PC-3 (cell line): ENCODE results near the gene TBC1D2. TPM values are rescaled to one million over a fixed set of nuclear protein-coding genes. Genes with fewer than 3 reads are reported as not detected.

Source experiments
- ATAC-seq: fragments of 200-7000 bp; cut with Tn5 transposase; 2 replicates; pipeline ENCODE4 v1.9.1; 2020; ENCODE audit warnings: mild to moderate bottlenecking, moderate library complexity
- BruUV-seq: library from RNA; stranded (reverse); fragments of 400-500 nt; replicated peaks from 2 replicates; lab custom pipeline; 2021; lab: Mats Ljungman, UMichigan
- CTCF ChIA-PET: fragments of 300-600 bp; sonication (Branson Sonifier 250); formaldehyde crosslinking; loops from one replicate; lab custom pipeline; 2022; ENCODE audit warnings: antibody characterized with exemption; lab: Charles Lee
- POLR2A ChIA-PET: fragments of 300-600 bp; sonication (Branson Sonifier 250); formaldehyde crosslinking; loops from one replicate; lab custom pipeline; 2022; ENCODE audit warnings: antibody characterized with exemption; ENCODE audit not compliant: unreplicated experiment; lab: Charles Lee
- DNase-seq: peaks from one replicate; pipeline ENCODE4 v3.0.0-alpha.2; 2015
- H2AFZ ChIP-seq: fragments of 300-600 bp; sonication (generic); 2 replicates; pipeline ENCODE4 v1.6.0; 2016; ENCODE audit warnings: antibody characterized with exemption, low read length
- H3F3A ChIP-seq: fragments of 300-600 bp; sonication (generic); one replicate; pipeline ENCODE4 v1.6.0; 2017; ENCODE audit warnings: antibody characterized with exemption, low read length, control low read depth, mild to moderate bottlenecking; ENCODE audit not compliant: unreplicated experiment
- H3K27ac ChIP-seq: fragments of 300-600 bp; sonication (generic); 2 replicates; pipeline ENCODE4 v1.5.1; 2016; ENCODE audit warnings: mild to moderate bottlenecking, low read length
- H3K27me3 ChIP-seq: fragments of 300-600 bp; sonication (generic); 2 replicates; pipeline ENCODE4 v1.6.1; 2016; ENCODE audit warnings: low read length, mixed read lengths
- H3K36me3 ChIP-seq: fragments of 300-600 bp; sonication (generic); 2 replicates; pipeline ENCODE4 v1.6.1; 2016; ENCODE audit warnings: low read depth, mixed run types, low read length, mixed read lengths
- H3K4me1 ChIP-seq: fragments of 300-600 bp; sonication (generic); 2 replicates; pipeline ENCODE4 v1.5.1; 2016; ENCODE audit warnings: low read length; ENCODE audit not compliant: insufficient read depth
- H3K4me2 ChIP-seq: fragments of 300-600 bp; sonication (generic); 2 replicates; pipeline ENCODE4 v1.6.0; 2016; ENCODE audit warnings: low read length
- H3K4me3 ChIP-seq: fragments of 300-600 bp; sonication (generic); 2 replicates; pipeline ENCODE4 v1.5.1; 2016; ENCODE audit warnings: mild to moderate bottlenecking, low read length, mixed read lengths
- H3K79me2 ChIP-seq: fragments of 300-600 bp; sonication (generic); 2 replicates; pipeline ENCODE4 v1.6.1; 2017; ENCODE audit warnings: low read length, mixed read lengths
- H3K9ac ChIP-seq: fragments of 300-600 bp; sonication (generic); 2 replicates; pipeline ENCODE4 v1.6.0; 2016; ENCODE audit warnings: mild to moderate bottlenecking, low read length
- H3K9me2 ChIP-seq: fragments of 300-600 bp; sonication (generic); replicated peaks from 2 replicates; pipeline ENCODE4 v1.6.1; 2016; ENCODE audit warnings: mixed run types, low read length, mixed read lengths
- H3K9me3 ChIP-seq: fragments of 300-600 bp; sonication (generic); 2 replicates; pipeline ENCODE4 v1.6.1; 2016; ENCODE audit warnings: low read length, mixed read lengths
- H4K20me1 ChIP-seq: fragments of 300-600 bp; sonication (generic); 2 replicates; pipeline ENCODE4 v1.6.1; 2016; ENCODE audit warnings: low read length, mixed read lengths
- CTCF ChIP-seq: fragments of 300-600 bp; sonication (generic); conservative IDR thresholded peaks from 2 replicates; pipeline ENCODE4 v1.5.1; 2017; ENCODE audit warnings: antibody characterized with exemption, low read depth, mild to moderate bottlenecking, low read length
- EZH2 ChIP-seq: fragments of 300-600 bp; sonication (generic); IDR thresholded peaks from one replicate; pipeline ENCODE4 v1.6.1; 2017; ENCODE audit warnings: antibody characterized with exemption, mild to moderate bottlenecking, low read length; ENCODE audit not compliant: unreplicated experiment
- EZH2phosphoT487 ChIP-seq: fragments of 300-600 bp; sonication (generic); IDR thresholded peaks from 2 replicates; pipeline ENCODE4 v1.6.1; 2018; ENCODE audit warnings: mild to moderate bottlenecking, antibody characterized with exemption, low read length, borderline replicate concordance
- intact Hi-C: fragments of 100-400 bp; cut with micrococcal nuclease; formaldehyde crosslinking; loops from 2 replicates; pipeline ENCODE4 v1.9.0; 2023
- total RNA-seq: library from RNA; depleted of rRNA; stranded (reverse); fragments of >200 nt; gene quantifications from 2 replicates; pipeline ENCODE4 v1.2.3, GENCODE V29; 2014

Gene TBC1D2
- total RNA-seq, 1 experiment from 2014 or later = 7.4 TPM

GRCh38 chr9:98302938-98303632 lies 47.6 kb upstream of the TBC1D2 start:
- Histone ChIP-seq H3K27me3 (no peaks in the 10 kb centered on the region), H3K9me2 (no peaks in the 10 kb centered on the region), H2AFZ (no peak overlapping the region), H3K9me3 (no peaks in the 10 kb centered on the region), H3K36me3 (no peaks in the 10 kb centered on the region), H3K27ac (no peak overlapping the region), H3K4me1 (no peaks in the 10 kb centered on the region), H3K4me3 (no peak overlapping the region), H3K9ac (no peak overlapping the region), H3F3A (no peaks in the 10 kb centered on the region), H4K20me1 (no peaks in the 10 kb centered on the region), H3K4me2 (no peak overlapping the region), H3K79me2 (no peaks in the 10 kb centered on the region)
- no peak for DNase-seq
- ChIA-PET POLR2A (no interaction called here), CTCF (no interaction called here)
- ATAC-seq = no peak
- TF ChIP-seq EZH2 (no peak), CTCF (no peak), EZH2phosphoT487 (no peak)
- intact Hi-C loops = no loop called here
- no TSS peak for BruUV-seq

DNA sequence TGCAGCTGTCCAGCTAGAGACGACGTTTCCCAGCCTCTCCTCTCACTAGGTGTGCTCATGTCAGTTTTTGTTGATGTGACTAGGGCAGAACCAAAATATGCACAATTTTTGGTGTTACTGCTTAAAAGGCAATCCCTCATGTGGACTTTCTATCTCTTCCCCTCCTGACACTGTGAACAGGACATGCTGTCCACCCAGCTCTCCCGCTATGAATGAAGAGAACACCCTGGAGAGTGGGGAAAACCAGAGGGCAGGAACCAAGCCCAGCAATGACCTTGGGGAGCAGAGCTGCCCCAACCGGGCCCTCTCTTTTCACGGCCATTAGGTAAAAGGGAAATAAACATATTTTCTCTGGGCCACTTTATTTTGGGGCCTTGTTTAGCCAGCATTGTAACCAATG lies 46.7 kb upstream of the TBC1D2 start:
- DNase-seq (no peak), ATAC-seq (no peak)
- POLR2A ChIA-PET = no interaction called here
- Histone ChIP-seq H3K79me2 (no peaks in the 10 kb centered on the region), H3K27ac (no peak overlapping the region), H3K9ac (no peak overlapping the region), H3F3A (no peaks in the 10 kb centered on the region), H3K4me3 (no peak overlapping the region), H3K27me3 (no peaks in the 10 kb centered on the region), H3K36me3 (no peaks in the 10 kb centered on the region), H3K9me2 (no peaks in the 10 kb centered on the region), H4K20me1 (no peaks in the 10 kb centered on the region), H3K4me2 (no peak overlapping the region), H3K4me1 (no peaks in the 10 kb centered on the region), H3K9me3 (no peaks in the 10 kb centered on the region), H2AFZ (no peak overlapping the region)
- CTCF ChIA-PET = no interaction called here
- no TSS peak for BruUV-seq
- TF ChIP-seq EZH2 (no peak), CTCF (no peak), EZH2phosphoT487 (no peak)
- intact Hi-C loops = no loop called here

GRCh38 chr9:98300611-98301010 lies 45.2 kb upstream of the TBC1D2 start:
- no peak overlapping the region for H3K27ac ChIP-seq
- no peak for DNase-seq
- H4K20me1 ChIP-seq = no peaks in the 10 kb centered on the region
- ChIA-PET CTCF (no interaction called here), POLR2A (no interaction called here)
- no peaks in the 10 kb centered on the region for H3K27me3 ChIP-seq
- no TSS peak for BruUV-seq
- H3K4me2 ChIP-seq = no peak overlapping the region
- H3K9ac ChIP-seq = no peak overlapping the region
- no peaks in the 10 kb centered on the region for H3K79me2 ChIP-seq
- no peak overlapping the region for H2AFZ ChIP-seq
- TF ChIP-seq EZH2 (no peak), EZH2phosphoT487 (no peak), CTCF (no peak)
- ATAC-seq = no peak
- H3K4me1 ChIP-seq = no peaks in the 10 kb centered on the region
- no peaks in the 10 kb centered on the region for H3F3A ChIP-seq
- H3K36me3 ChIP-seq = no peaks in the 10 kb centered on the region
- no peak overlapping the region for H3K4me3 ChIP-seq
- no peaks in the 10 kb centered on the region for H3K9me3 ChIP-seq
- no peaks in the 10 kb centered on the region for H3K9me2 ChIP-seq
- intact Hi-C loops = no loop called here
